Measurements from ENCODE around the gene CDYL. TPM values are rescaled to one million over a fixed set of nuclear protein-coding genes. Genes with fewer than 3 reads are reported as not detected.

Gene CDYL
- total RNA-seq, 2 donors from 2014 or later = 6.6 to 8.0 TPM

GRCh38 chr6:4873928-4874327 is 97.7 kb downstream of the CDYL start:
- Histone ChIP-seq H3K9me3 (no peaks in the 10 kb centered on the region), H3K36me3 (replicated peaks in 1 of 2; ENCODE audit: insufficient read depth in 1 of 2, low read depth in 2 of 2) (no peaks in the 10 kb centered on the region), H3K27ac (no peak overlapping the region), H3K4me1 (peaks cover 6% of the 10 kb centered on the region), H3K27me3 (no peaks in the 10 kb centered on the region), H3K4me3 (no peak overlapping the region)
- intact Hi-C loops (cut with DNase I) = no loop called here
- TF ChIP-seq CTCF (IDR thresholded peaks at IDR 0.05) (no peak), POLR2A (IDR thresholded peaks at IDR 0.05) (no peak)
- WGBS, 2 donors = 83 to 85% methylated on average over 6 of the region's 6 CpGs
- ATAC-seq = no peak
- DNase-seq = no peak

DNA sequence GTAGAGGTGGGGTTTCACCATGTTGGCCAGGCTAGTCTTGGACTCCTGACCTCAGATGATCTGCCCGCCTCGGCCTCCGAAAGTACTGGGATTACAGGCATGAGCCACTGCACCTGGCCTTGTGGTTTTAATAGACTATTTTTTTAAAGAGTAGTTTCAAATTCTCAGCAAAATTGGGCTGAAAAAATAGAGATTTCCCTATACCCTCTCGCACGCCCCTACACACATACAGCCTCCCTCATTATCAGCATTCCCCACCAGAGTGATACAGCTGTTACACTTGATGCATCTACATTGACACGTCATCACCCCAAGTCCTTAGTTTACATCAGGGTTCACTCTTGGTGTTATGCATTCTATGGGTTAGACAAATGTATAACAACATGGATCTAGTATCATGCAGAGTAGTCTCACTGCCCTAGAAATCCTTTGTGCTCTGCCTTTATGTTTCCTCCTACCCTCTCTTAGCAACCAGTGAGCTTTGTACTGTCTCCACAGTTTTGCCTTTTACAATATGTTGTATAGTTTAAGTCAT is 103.6 kb downstream of the CDYL start:
- ATAC-seq (no peak), DNase-seq (no peak)
- no peaks in the 10 kb centered on the region for H3K27me3 ChIP-seq
- H3K36me3 ChIP-seq (replicated peaks in 1 of 2; ENCODE audit: insufficient read depth in 1 of 2, low read depth in 2 of 2) = no peaks in the 10 kb centered on the region
- no peaks in the 10 kb centered on the region for H3K9me3 ChIP-seq
- H3K4me1 ChIP-seq = peaks cover 7% of the 10 kb centered on the region
- intact Hi-C loops (cut with DNase I) = no loop called here
- no peak overlapping the region for H3K4me3 ChIP-seq
- no peak overlapping the region for H3K27ac ChIP-seq
- no peak for TF ChIP-seq CTCF (IDR thresholded peaks at IDR 0.05)
- 95 to 96% methylated on average over 6 of the region's 6 CpGs for WGBS, 2 donors

GRCh38 chr6:4880363-4880762 is 104.2 kb downstream of the CDYL start:
- ATAC-seq = no peak
- no peak for TF ChIP-seq CTCF (IDR thresholded peaks at IDR 0.05)
- TF ChIP-seq POLR2A (IDR thresholded peaks at IDR 0.05) = no peak

GRCh38 chr6:4883298-4883697 is 107.1 kb downstream of the CDYL start:
- peak; percentile 54 to 86 (median 66) for DNase-seq
- TF ChIP-seq POLR2A (IDR thresholded peaks at IDR 0.05) (no peak), CTCF (IDR thresholded peaks at IDR 0.05) (no peak)
- H3K9me3 ChIP-seq = no peaks in the 10 kb centered on the region
- 33 to 50% methylated on average over 2 to 3 of the region's 3 CpGs for WGBS, 2 donors
- ATAC-seq = no peak
- H3K27me3 ChIP-seq = no peaks in the 10 kb centered on the region
- H3K27ac ChIP-seq = no peak overlapping the region
- intact Hi-C loops (cut with DNase I) = no loop called here
- no peak overlapping the region for H3K4me3 ChIP-seq
- H3K4me1 ChIP-seq = peaks cover 7% of the 10 kb centered on the region
- no peaks in the 10 kb centered on the region for H3K36me3 ChIP-seq (replicated peaks in 1 of 2; ENCODE audit: insufficient read depth in 1 of 2, low read depth in 2 of 2)

More at GRCh38 chr6:4880363-4880762, 104.2 kb downstream of the CDYL start:
- no peaks in the 10 kb centered on the region for H3K9me3 ChIP-seq
- WGBS, 2 donors = 42 to 54% methylated on average over 3 of the region's 3 CpGs
- no peak for DNase-seq
- intact Hi-C loops (cut with DNase I) = no loop called here
- no peaks in the 10 kb centered on the region for H3K27me3 ChIP-seq
- no peaks in the 10 kb centered on the region for H3K36me3 ChIP-seq (replicated peaks in 1 of 2; ENCODE audit: insufficient read depth in 1 of 2, low read depth in 2 of 2)
- H3K4me3 ChIP-seq = no peak overlapping the region
- peaks cover 7% of the 10 kb centered on the region for H3K4me1 ChIP-seq
- no peak overlapping the region for H3K27ac ChIP-seq

DNA sequence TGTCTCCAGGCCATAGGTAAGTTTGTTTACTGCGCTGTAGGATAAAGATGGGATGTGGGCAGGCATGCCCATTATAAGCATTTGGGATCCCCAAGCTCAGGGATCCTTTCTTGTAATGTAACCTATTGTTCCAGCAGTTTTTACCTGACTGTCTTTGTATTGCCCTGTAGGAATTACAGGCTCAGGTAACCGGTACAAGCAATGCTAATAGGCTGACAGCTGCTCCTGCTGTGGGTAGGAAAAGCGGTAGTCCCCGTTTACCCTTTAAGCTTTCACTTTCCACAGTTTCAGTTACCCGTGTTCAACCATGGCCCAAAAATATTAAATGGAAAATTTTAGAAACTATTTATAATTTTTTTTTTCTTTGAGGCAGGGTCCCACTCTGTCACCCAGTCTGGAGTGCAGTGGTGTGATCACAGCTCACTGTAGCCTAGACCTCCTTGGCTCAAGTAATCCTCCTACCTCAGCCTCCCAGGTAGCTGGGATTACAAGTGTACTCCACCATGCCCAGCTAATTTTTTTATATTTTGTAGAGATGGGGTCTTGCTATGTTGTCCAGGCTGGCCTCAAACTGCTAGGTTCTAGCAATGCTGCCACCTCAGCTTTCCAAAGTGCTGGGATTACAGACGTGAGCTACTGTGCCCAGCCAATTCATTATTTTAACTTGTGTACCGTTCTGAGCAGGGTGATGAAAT is 108.6 kb downstream of the CDYL start:
- DNase-seq = no peak
- no peak for ATAC-seq
- 79 to 94% methylated on average over 7 of the region's 7 CpGs for WGBS, 2 donors

More for the DNA sequence above, 108.6 kb downstream of the CDYL start:
- Histone ChIP-seq H3K36me3 (replicated peaks in 1 of 2; ENCODE audit: insufficient read depth in 1 of 2, low read depth in 2 of 2) (no peaks in the 10 kb centered on the region), H3K27me3 (no peaks in the 10 kb centered on the region), H3K9me3 (no peaks in the 10 kb centered on the region), H3K4me3 (no peak overlapping the region), H3K27ac (no peak overlapping the region), H3K4me1 (peaks cover 7% of the 10 kb centered on the region)
- intact Hi-C loops (cut with DNase I) = no loop called here
- TF ChIP-seq CTCF (IDR thresholded peaks at IDR 0.05) = no peak
- no peak for TF ChIP-seq POLR2A (IDR thresholded peaks at IDR 0.05)

All from body of pancreas (tissue), 4 donors.